ENCODE measurements around the gene TMC6. TPM values are rescaled to one million over a fixed set of nuclear protein-coding genes. Genes with fewer than 3 reads are reported as not detected.

Gene TMC6
- total and polyA plus RNA-seq, 2 of the 4 experiments (the other 2 are of a cell fraction), result 0.19 TPM; not detected in 1

GRCh38 chr17:78075545-78075944 lies 53.0 kb downstream of the TMC6 start:
- no peak overlapping the region for H2AK5ac ChIP-seq (ENCODE audit: low read depth, low read length)
- DNase-seq (no peak), ATAC-seq (ENCODE audit: low read depth) (no peak)
- 40% methylated on average over 1 of the region's 5 CpGs; no CpG with 5 or more reads in 1 of the 2 experiments for WGBS, 2 experiments (ENCODE audit: extremely low coverage in 2 of 2, insufficient read length in 1 of 2)
- H2BK5ac ChIP-seq (ENCODE audit: low read depth, low read length, poor library complexity, severe bottlenecking), result no peak overlapping the region
- no peaks in the 10 kb centered on the region for H3K9me3 ChIP-seq (ENCODE audit: control insufficient read depth, insufficient read depth, low read length)
- H4K91ac ChIP-seq (ENCODE audit: insufficient read depth, low read depth, low read length), result no peak overlapping the region
- H2AFZ ChIP-seq (replicated peaks; ENCODE audit: low read length, poor library complexity), result no peak overlapping the region
- no peaks in the 10 kb centered on the region for H3K4me1 ChIP-seq (ENCODE audit: control insufficient read depth, insufficient read depth, low read length)
- H3K79me1 ChIP-seq (ENCODE audit: low read depth in 1 of 2, low read length in 2 of 2), result no peaks in the 10 kb centered on the region
- TF ChIP-seq BHLHE40 (IDR thresholded peaks at IDR 0.05; ENCODE audit: low read depth, low read length) (no peak), MXI1 (IDR thresholded peaks at IDR 0.05; ENCODE audit: borderline replicate concordance, low read depth, low read length) (no peak), CTCF (conservative IDR thresholded peaks at IDR 0.05; ENCODE audit: low read depth, low read length) (no peak), MAFK (IDR thresholded peaks at IDR 0.05; ENCODE audit: low read depth, low read length) (no peak), FOS (IDR thresholded peaks at IDR 0.05; ENCODE audit: low read depth, low read length) (no peak), MAZ (IDR thresholded peaks at IDR 0.05; ENCODE audit: borderline replicate concordance, low read depth, low read length) (no peak), CEBPB (IDR thresholded peaks at IDR 0.05; ENCODE audit: low read depth, low read length) (no peak), RCOR1 (IDR thresholded peaks at IDR 0.05; ENCODE audit: insufficient replicate concordance, low read length) (no peak), ELK1 (IDR thresholded peaks at IDR 0.05; ENCODE audit: borderline replicate concordance, low read depth, low read length) (no peak), SMC3 (IDR thresholded peaks at IDR 0.05; ENCODE audit: low read depth, low read length) (no peak), RAD21 (IDR thresholded peaks at IDR 0.05; ENCODE audit: low read length) (no peak), RFX5 (IDR thresholded peaks at IDR 0.05; ENCODE audit: low read depth, low read length) (no peak), CHD1 (IDR thresholded peaks at IDR 0.05; ENCODE audit: low read depth, low read length) (no peak), USF2 (IDR thresholded peaks at IDR 0.05; ENCODE audit: low read depth, low read length) (no peak), NFE2L2 (IDR thresholded peaks at IDR 0.05; ENCODE audit: low read depth, low read length) (no peak), POLR2A (IDR thresholded peaks at IDR 0.05; ENCODE audit: low read depth, low read length) (no peak)
- H2BK15ac ChIP-seq (ENCODE audit: low read depth, low read length), result no peak overlapping the region
- in situ Hi-C loops (cut with MboI; ENCODE audit: low sequenced_read_pairs), result no loop called here
- no peak overlapping the region for H4K8ac ChIP-seq (ENCODE audit: low read depth in 2 of 2, low read length in 2 of 2)
- no peak overlapping the region for H4K5ac ChIP-seq (ENCODE audit: low read depth, low read length)
- intact Hi-C loops (cut with micrococcal nuclease), result no loop called here
- no peak overlapping the region for H2BK120ac ChIP-seq (ENCODE audit: low read depth, low read length)
- no peak overlapping the region for H3K23ac ChIP-seq (ENCODE audit: low read depth, low read length)
- no peak overlapping the region for H3K4me2 ChIP-seq (ENCODE audit: low read depth, low read length)
- H3K56ac ChIP-seq (ENCODE audit: extremely low read depth, insufficient read depth, low read length), result no peak overlapping the region
- ChIA-PET CTCF (no interaction called here), POLR2A (ENCODE audit: unreplicated experiment) (no interaction called here)
- no peak overlapping the region for H2AK9ac ChIP-seq (replicated peaks; ENCODE audit: low read depth, low read length, poor library complexity)
- H3K18ac ChIP-seq (ENCODE audit: low read depth, low read length), result no peak overlapping the region
- H3K4ac ChIP-seq (ENCODE audit: low read depth, low read length), result no peak overlapping the region
- H2BK20ac ChIP-seq (ENCODE audit: low read depth, low read length), result no peak overlapping the region
- H4K20me1 ChIP-seq (ENCODE audit: insufficient read depth, low read length), result no peaks in the 10 kb centered on the region
- BruUV-seq (replicated peaks), result no TSS peak
- H3K9me1 ChIP-seq (ENCODE audit: insufficient read depth, low read length), result no peaks in the 10 kb centered on the region
- no peak overlapping the region for H3K14ac ChIP-seq (replicated peaks; ENCODE audit: low read depth, low read length)
- peaks cover 55% of the 10 kb centered on the region for H3K36me3 ChIP-seq (ENCODE audit: control insufficient read depth, insufficient read depth, low read length)
- dilution Hi-C loops (cut with HindIII; ENCODE audit: low sequenced_read_pairs, unreplicated experiment), result no loop called here
- H3K4me3 ChIP-seq (ENCODE audit: insufficient read depth, low read depth, low read length), result no peak overlapping the region
- no peaks in the 10 kb centered on the region for H3K27me3 ChIP-seq (ENCODE audit: control insufficient read depth, insufficient read depth, low read length)
- H3K9ac ChIP-seq (ENCODE audit: low read depth, low read length), result no peak overlapping the region
- H3K27ac ChIP-seq (ENCODE audit: insufficient read depth, low read length), result no peak overlapping the region

Measured in IMR-90 (cell line).